ENCODE data around the gene CCDC33. TPM values are rescaled to one million over a fixed set of nuclear protein-coding genes. Genes with fewer than 3 reads are reported as not detected.

Gene CCDC33
- total and polyA plus RNA-seq, 7 donors = 0.01 to 0.03 TPM; not detected in 5

DNA sequence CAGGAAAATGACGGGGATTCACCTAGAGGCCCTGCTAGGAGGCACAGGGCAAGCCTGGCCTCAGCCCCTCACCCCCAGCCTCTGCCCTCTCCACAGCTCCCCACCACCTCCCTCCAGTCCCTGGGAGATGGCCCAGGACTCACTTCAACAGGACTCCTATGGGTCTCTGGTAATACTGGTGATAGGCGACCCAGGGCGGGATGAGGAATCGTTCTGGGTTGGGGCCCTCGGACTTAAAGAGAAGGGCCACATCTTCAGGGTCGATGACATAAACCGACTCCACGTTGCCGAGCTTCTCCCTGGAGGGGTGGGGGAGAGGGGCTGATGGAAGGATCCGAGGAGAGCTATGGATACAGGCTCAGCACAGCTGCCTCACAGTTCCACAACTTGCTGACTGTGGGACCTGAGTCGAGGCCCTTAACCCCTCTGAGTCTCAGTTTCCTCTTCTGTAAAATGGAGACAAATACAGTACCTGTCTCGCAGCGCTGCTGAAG lies 111.7 kb downstream of the CCDC33 start:
- no peaks in the 10 kb centered on the region for H3K4me1 ChIP-seq
- DNase-seq (no peak), ATAC-seq (no peak)
- H3K4me3 ChIP-seq = no peak overlapping the region
- H3K27me3 ChIP-seq (ENCODE audit: insufficient read depth in 3 of 3, low read length in 2 of 3) = peaks cover 0 to 15% (median 0%) of the 10 kb centered on the region in 3 donors
- no peak overlapping the region for H3K27ac ChIP-seq
- WGBS, 3 donors = 73 to 81% (median 77%) methylated on average over 13 of the region's 13 CpGs
- no peak for TF ChIP-seq CTCF (IDR thresholded peaks at IDR 0.05)
- H3K36me3 ChIP-seq (ENCODE audit: insufficient read depth in 1 of 2, low read depth in 1 of 2) = no peaks in the 10 kb centered on the region
- H3K9me3 ChIP-seq = no peaks in the 10 kb centered on the region
- intact Hi-C loops (cut with DNase I) = no loop called here

GRCh38 chr15:74349241-74349778 lies 113.2 kb downstream of the CCDC33 start:
- 92 to 98% (median 95%) methylated on average over 3 of the region's 3 CpGs for WGBS, 3 donors
- Histone ChIP-seq H3K4me1 (no peaks in the 10 kb centered on the region), H3K27ac (no peak overlapping the region), H3K36me3 (ENCODE audit: insufficient read depth in 1 of 2, low read depth in 1 of 2) (no peaks in the 10 kb centered on the region), H3K27me3 (ENCODE audit: insufficient read depth in 3 of 3, low read length in 2 of 3) (peaks cover 0 to 15% (median 0%) of the 10 kb centered on the region in 3 donors), H3K9me3 (no peaks in the 10 kb centered on the region), H3K4me3 (no peak overlapping the region)
- intact Hi-C loops (cut with DNase I) = no loop called here
- TF ChIP-seq CTCF (IDR thresholded peaks at IDR 0.05) = no peak
- DNase-seq (no peak), ATAC-seq (no peak)

DNA sequence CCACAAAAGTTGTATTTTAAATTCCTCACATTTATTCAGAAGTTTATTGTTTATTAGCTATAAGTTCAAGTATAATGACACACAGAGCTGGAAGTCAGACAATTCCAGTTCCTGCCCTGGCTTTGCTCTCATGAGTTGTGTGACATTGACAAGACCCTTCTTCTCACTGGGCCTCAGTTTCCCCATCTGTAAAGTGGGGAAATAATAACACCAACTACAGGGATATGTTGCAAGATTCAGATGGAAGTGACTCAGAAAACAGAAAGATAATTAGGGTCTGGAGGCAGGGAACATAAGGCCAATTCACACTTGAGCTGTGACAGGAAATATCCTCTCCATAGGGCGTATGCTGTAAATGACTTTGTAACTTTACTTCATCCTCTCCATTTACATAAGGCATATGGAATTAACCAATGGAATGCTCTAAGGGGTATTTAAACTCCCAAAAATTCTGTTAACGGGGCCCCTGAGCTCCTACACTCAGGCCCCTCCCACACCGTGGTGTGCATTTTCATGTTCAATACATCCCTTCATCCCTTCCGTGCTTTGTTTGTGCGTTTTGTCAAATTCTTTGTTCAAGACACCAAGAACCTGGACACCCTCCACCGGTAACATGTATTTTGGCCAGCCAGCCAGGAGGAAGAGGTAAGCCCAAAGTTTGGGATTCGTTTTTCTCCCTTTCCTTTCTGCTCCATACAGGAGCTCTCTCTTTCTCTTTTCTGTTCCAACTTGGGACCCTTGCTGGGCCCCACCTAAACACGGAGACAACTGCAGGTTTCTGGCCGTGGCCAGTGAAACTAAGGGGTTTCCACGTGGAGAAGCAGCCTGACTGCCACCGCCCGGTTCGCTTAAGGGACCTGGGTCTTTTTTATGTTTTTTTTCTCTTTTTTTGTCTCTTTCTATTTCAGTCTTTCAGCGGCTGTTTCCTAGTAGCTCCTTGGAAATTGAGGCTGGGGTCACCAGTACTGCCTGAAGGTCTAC lies 114.5 kb downstream of the CCDC33 start:
- no peaks in the 10 kb centered on the region for H3K4me1 ChIP-seq
- H3K36me3 ChIP-seq (ENCODE audit: insufficient read depth in 1 of 2, low read depth in 1 of 2) = no peaks in the 10 kb centered on the region
- intact Hi-C loops (cut with DNase I) = no loop called here
- TF ChIP-seq CTCF (IDR thresholded peaks at IDR 0.05) = no peak
- H3K27me3 ChIP-seq (ENCODE audit: insufficient read depth in 3 of 3, low read length in 2 of 3) = peaks cover 0 to 13% (median 0%) of the 10 kb centered on the region in 3 donors
- H3K27ac ChIP-seq = no peak overlapping the region
- 50 to 58% (median 55%) methylated on average over 14 of the region's 14 CpGs for WGBS, 3 donors
- DNase-seq = no peak
- H3K9me3 ChIP-seq = no peaks in the 10 kb centered on the region
- H3K4me3 ChIP-seq = no peak overlapping the region
- ATAC-seq = no peak

DNA sequence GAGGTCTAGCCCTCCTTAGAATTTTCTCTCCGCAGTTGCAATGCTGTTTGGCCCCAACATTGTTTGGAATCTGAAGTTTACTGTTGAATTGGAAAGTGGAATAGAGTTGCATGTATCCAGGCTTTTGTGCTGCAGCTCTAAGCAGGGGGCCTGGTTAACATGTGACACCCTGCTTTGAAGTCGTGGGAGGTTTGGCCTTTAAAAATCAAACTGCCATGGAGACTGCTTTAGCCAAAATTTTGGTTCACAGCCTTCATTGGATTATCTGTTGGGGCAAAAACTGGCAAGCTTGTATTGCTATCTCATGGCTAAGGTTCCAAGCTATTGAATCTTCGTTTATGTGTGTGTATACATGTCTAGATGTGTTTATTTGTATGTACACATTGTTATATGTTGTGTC lies 115.5 kb downstream of the CCDC33 start:
- TF ChIP-seq CTCF (IDR thresholded peaks at IDR 0.05) = no peak
- no peak overlapping the region for H3K4me3 ChIP-seq
- H3K4me1 ChIP-seq = no peaks in the 10 kb centered on the region
- no peaks in the 10 kb centered on the region for H3K36me3 ChIP-seq (ENCODE audit: insufficient read depth in 1 of 2, low read depth in 1 of 2)
- 36 to 45% (median 37%) methylated on average over 3 of the region's 3 CpGs for WGBS, 3 donors
- H3K27me3 ChIP-seq (ENCODE audit: insufficient read depth in 3 of 3, low read length in 2 of 3) = peaks cover 0 to 14% (median 0%) of the 10 kb centered on the region in 3 donors
- no peak overlapping the region for H3K27ac ChIP-seq
- ATAC-seq (no peak), DNase-seq (no peak)
- no peaks in the 10 kb centered on the region for H3K9me3 ChIP-seq
- intact Hi-C loops (cut with DNase I) = no loop called here
